GM18867 (cell line): ENCODE results near the gene ANKRD10.
"Not testable (repeated sequence)": the region's sequence is repeated elsewhere in the genome, so short reads cannot be mapped to it uniquely, and the experiment has no call there.

Source experiments
- ATAC-seq: cut with Tn5 transposase; IDR thresholded peaks from one replicate; pipeline ENCODE4 v1.9.1; 2021; ENCODE audit warnings: mild to moderate bottlenecking, moderate library complexity; ENCODE audit not compliant: unreplicated experiment

Gene ANKRD10

DNA sequence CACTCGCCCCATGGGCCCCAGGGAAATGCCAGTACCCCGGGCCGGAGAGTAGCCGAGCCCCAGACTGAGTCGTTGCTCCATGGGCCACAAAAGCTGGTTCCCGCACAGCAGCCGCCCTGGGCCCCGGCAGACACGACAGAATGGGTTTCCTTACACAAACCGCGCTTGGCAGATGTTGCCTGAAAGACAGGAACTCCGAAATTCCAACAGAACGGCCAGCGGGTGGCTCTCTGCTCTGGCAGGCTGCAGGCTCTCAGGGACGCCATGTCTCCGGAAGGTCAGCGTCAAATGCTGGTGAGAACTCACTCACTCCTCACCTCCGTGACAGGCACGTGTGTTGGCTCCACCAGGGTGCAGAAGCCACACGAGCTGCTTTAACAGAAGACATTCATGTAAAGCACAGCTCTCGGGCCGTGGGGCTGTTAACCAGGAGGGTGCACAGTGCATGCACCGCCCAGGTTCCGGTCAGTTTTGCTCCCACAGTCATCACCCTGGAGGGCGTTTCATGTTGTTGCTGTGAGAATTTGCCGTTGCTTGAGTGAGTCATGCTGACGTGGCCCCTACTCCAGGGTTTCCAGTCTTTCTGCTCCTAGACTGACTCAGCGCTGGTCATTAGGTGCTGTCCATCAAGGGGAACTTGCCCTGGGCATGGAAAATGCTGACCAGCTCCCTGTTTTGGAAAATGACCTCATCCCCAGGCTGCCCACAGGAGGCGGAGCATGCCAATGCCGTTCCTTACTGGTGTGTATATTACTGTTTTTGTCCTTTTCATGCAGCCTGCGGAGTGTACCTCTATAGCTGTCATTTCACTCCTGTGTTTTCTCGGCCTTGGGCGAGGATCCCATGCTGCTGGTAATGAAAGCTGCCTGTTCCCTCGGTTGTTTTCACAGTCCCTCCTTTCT lies 44.8 kb downstream of the ANKRD10 start:
- no peak for ATAC-seq

DNA sequence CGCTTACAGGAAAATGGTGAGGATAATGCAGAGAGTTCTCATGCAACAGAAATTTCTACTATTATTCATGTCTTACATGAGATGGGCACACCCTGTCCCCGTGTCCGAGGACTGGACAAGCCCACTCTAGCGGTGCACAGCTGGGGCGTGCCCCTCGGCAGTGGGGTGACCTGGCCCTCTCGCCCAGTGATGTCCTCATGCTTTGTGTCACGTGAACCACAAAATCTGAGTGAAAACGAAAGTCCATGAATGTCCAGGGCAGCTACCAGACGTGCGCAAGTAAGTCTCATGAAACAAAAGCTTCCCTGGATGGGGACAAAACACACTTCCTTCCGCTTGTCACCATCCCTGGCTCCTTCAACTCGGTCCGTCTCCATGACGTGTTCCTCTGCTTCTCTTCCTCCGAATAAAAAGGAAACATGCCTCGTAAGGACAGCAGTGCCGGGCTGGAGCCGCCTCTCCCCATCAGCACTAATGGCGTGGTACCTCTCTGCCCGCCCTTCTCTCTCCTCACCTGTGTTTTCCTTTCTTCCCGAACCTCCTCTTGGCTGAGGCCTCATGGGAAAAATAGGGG lies 45.6 kb downstream of the ANKRD10 start:
- no peak for ATAC-seq

DNA sequence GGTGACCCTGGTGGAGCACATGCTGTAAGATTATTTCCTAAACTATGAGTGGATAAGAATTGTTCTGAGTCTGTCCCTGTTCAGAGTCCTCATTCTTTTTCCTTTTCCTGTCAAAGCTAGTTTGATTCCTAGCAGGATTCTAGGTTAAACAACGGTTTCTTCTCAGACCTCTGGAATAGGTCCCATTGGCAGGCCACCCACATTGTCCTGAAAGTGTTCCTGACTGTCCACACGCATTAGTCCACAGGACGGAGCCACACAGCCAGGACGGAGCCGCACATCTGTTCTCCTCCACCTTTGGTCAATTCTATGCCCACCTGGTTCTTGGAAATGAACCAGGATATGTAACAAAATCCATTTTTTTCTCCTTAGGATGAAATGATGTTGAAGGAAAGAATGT lies 46.1 kb downstream of the ANKRD10 start:
- ATAC-seq = no peak

DNA sequence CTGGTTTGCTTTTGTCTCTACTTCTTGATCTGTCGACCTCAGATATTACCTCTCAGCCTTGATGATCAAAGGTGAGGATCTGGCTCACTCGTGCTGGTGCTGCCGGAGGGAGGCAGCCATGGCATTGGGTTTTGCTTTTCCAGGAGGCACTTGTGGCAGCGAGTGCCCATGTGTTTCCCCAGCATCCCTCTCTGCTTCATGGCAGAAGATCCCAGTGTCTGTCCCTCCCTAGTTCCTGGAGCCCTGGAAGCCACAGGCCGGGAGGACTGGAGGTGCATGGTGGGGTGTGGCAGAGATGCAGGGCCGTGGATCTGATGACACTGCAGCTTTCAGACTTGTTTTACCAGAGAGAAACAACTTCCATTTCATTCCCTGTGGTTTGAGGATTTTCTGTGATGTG lies 47.5 kb downstream of the ANKRD10 start:
- ATAC-seq = no peak

DNA sequence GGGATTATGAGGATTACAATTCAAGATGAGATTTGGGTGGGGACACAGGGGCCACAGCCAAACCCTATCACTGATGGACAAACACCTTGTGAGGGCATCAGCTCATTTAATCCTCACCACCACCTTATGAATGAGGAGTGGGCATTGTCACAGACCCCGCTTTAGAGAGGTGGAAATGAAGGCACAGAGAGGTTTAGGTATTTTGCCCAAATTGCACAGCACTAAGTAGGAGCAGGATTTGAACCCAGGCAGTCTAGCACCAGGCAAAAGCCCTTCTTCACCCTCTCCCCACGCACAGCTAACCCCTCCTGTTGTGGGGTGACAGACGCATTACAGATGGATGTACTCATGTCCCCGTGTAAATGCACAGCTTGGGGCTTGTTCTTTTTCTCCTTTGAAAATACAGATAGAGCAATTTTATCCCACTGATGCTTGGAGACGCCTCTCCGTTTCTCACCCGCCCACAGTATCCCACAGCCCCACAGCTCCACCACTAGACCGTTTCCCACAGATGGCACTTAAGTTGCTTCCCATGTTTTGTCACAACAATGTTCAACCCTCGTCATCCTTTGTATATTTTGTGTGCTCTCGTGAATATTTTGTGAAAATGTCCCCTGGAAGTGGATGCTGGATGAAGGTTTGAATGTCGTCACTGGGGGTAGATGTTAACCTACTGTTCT lies 48.2 kb downstream of the ANKRD10 start:
- no peak for ATAC-seq

DNA sequence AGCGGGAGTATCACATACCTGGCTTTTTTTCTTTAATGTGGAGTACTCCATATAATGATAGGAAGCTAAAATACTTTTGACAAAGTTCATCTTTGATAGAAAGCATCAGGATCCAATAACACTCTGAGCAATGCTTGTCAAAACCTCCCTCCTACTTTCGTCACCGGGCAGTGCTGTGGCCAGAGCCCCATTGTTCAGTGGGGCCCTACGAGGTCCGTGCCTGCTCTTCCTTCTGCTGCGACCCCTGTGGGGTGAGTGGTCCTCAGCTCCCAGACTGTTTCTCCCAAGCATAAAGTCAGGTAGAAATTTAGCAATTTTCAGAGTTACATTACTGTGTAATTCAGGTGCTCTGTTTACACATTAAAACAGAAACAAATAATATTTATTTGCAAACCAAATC lies 51.2 kb downstream of the ANKRD10 start:
- ATAC-seq = no peak

DNA sequence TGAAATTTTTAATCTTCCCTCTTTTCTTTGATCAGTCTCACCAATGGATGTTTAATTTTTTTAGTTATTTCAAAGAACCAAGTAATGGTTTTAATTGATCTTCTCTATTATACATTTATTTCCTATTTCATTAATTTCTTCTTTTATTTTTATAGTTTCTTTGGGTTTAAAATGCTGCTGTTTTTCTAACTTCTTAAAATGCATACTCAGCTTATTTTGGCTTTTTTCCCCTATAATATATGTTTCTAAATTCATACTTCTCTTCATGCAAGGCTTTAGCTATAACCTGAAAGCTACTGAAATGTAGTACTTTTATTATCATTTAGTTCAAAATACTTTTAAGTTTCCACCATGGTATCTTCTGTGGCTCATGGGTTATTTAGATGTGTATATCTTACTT lies 53.9 kb downstream of the ANKRD10 start:
- ATAC-seq = no peak

DNA sequence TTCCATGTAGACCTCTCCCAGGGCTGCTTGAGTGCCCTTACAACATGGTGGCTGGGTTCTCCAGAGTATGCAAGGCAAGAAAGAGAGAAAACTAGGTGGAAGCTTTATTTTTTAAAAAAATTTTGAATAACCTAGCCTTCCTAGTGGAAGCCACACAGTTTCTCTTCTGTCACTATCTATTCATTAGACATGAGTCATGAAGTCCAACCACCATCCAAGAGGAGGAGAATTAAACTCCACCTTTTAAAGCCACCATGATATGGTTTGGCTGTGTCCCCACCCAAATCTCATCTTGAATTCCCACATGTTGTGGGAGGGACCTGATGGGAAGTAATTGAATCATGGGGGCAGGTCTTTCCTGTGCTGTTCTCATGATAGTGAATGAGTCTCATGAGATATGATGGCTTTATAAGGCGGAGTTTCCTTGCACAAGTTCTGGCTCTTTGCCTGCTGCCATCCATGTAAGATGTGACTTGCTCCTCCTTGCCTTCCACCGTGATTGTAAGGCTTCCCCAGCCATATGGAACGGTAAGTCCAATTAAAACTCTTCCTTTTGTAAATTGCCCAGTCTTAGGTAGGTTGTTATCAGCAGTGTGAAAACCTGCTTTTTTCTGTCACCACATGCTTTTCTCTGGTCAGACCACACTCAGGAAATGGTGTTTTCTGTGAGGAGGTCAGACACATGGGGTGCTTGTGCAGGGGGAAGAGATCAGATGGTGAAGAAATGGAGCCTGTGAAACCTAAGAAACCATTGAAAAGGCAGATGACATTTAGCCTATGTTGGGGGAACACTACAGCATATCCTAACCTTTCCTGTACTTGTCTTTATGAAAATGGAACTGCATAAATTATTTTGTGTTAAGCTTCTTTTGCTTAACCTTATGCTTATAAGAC lies 57.7 kb downstream of the ANKRD10 start:
- peak; percentile 83 for ATAC-seq

DNA sequence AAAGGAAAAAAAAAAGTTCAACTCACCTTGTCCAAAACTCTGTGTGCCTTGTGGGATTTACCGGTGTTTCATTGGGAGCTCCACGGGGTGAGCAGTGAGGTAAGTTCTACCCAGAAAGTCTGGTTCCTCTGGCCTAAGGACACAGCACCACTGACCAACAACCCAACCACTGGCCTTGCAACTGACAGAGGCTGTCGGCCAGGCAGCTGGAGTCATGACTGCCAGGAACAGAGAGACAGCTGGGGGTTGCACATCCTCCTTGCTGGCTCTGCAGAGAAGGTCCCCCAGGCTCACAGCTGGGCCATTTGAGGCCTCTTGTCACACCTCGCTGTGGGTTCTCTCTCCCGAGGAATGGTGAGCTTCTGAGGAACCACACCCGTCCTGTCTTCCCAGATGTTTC lies 59.5 kb downstream of the ANKRD10 start:
- peak; percentile 53 for ATAC-seq

DNA sequence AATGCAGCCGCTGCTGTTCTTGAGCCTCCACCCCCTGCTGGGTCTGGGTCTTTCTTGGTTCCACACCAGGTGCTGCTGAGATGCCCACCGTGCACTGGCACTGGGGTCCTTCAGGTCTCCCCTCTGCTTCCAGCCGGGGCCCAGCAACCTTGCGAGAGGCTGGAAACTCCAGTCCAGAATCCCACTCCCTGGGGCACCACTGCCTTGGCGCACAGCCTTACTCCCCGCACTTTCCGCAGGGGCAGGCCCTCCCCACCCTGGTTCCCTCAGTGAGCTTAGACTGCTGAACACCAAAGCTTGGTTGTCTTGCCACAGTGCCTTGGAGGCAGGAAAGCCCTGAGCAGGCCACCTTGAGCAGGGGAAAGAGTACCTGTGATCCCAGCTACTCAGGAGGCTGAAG lies 60.0 kb downstream of the ANKRD10 start:
- ATAC-seq = no peak

DNA sequence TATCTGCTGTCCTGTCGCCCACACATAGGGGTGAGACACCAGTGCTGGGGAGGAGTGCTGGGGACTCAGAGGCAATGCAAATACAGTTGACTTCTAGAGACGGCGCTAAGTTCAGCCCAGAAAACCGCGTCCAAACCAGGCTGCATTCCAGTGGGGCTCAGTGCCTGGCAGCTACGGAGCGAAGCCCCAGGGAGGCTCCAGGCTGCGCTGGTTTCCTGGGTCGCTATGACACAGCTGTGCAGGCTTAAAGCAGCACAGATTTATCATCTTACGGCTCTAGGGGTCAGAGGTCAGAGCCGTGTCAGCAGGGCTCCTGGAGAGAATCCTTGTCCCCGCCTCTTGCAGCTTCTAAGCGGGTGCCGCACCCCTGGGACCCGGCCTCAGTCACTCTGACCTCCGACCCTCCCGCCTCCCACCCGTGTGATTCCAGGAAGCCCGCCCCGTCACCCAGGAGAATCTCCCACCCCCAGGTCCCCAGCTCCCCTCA lies 61.6 kb downstream of the ANKRD10 start:
- no peak for ATAC-seq

DNA sequence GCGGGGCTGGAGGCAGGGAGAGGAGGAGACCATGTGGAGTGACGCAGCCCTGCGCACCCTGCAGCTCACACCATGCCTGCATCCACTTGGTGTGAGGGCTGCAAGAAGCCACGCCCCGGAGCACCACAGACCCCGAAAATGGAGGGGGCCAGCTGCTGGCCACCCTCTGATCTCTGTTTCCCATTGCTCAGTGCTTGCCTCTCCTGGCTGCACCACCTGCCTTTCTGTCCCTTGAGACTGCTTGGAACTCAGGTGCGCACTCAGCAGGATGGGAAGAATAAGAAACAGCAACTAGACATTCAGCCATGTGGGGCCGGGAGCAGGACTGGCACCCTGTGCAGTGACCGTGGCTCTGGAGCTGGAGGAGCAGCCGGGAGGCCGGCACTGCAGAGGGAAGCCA lies 64.0 kb downstream of the ANKRD10 start:
- no peak for ATAC-seq

DNA sequence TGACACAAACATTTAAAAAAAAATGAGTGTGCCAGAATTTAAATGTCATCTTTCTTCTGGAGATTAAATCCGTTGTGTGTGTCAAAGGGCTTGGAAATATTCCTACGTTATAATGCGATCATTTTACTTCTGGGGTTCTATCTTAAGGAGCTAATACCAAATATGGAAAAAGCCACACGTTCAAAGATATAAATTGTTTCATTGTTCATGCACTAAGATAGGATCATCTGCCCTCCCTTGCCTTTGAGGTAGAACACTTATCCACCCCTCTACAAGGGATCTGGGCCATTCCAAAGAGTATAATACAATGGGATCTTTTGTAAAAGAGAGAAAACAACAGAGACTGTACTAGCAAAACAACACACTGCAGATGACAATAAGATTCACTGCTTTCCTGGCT lies 64.9 kb downstream of the ANKRD10 start:
- no peak for ATAC-seq

DNA sequence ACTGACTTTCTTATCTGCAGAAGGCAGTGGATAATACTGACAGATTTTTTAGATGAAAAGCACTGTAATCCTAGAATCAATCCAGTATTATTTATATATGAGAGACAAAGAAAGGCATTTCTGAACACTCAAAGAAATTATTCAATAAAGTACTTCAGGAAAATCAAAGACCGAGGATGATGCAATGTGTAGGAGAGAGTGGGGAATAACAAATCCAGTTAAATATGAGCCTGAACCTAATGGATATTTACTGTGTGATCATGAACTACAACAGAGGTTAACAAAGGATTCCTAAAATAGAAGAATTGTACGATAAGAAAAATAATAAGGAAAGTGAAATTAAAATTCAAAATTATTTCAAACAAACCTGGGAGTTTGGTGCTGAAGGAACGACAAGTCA lies 69.3 kb downstream of the ANKRD10 start:
- no peak for ATAC-seq

DNA sequence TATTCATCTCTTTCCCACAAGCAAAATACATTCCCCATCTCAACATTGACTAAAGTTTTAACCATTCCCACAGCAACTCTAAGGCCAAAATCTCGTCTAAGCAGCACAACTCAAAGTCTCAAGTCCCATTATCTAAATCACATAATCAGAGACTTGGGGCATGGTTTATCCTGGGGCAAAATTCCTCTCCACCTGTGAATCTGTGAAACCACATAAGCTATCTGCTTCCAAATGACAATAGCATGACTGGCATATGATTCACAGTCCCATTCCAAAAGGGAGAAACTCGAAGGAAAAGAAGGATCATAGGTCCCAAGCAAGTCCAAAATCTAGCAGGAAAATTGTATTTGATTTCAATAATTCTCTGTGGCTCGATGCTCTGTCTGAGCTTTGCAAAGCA lies 73.0 kb downstream of the ANKRD10 start:
- ATAC-seq = no peak

DNA sequence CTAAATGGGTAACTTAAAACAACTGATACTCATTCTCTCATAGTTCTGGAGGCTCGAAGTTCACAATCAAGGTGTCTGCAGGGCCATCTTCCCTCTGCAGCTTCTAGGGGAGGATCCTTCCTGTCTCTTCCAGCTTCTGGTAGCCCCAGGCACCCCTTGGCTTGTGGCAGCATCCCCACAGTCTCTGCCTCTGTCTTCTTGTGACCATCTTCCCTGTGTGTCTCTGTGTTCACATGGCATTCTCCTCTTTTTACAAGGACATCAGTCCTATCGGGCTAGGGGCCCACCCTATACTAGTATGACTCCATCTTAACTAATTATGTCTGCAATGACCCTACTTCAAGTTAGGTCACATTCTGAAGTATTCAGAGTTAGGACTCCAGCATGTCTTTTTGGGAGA lies 73.5 kb downstream of the ANKRD10 start:
- ATAC-seq = no peak

DNA sequence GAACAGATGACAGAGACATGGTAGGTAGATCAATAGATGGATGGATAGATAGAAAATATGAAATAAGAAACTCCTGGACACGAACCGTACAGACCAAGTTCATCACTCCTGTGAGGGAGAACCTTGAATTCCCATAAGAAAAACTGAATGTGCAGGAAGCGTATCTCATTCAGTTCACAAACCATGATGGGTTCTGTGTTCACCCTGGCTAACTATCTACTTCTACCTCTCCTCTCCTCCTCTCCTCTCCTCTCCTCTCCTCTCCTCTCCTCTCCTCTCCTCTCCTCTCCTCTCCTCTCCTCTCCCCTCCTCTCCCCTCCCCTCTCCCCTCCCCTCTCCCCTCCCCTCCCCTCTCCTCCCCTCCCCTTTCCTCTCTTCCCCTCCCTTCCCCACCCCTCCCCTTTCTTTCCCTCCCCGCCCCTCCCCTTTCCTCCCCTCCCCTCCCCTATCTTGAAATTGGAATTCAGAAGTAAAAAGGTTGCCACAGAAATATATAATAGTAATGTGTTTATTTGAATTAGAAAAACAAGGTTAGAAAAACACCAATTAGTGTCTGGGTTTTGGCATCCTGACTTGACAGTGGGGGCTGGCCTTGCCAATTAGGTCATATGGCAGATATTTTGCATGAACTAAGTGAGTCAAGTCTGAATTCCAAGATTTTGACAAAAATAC lies 75.9 kb downstream of the ANKRD10 start:
- no peak for ATAC-seq

DNA sequence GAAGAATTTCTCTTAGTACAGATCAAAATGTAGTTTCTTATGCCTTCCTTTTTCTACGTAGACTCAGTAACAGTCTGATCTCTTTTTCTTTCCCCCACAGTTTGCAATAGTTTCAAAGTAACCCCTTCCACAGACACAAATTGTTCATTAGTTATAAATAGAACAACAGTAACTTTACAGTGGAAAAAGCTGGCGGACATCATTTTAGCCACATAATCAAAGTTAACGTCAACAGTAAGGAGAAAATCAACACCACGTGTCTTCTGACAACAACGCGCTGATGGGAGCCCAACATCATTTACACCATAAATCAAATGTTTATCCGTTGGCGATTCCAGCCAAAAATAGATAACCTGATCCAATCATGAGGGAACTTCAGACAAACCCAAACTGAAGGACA lies 76.8 kb downstream of the ANKRD10 start:
- no peak for ATAC-seq

DNA sequence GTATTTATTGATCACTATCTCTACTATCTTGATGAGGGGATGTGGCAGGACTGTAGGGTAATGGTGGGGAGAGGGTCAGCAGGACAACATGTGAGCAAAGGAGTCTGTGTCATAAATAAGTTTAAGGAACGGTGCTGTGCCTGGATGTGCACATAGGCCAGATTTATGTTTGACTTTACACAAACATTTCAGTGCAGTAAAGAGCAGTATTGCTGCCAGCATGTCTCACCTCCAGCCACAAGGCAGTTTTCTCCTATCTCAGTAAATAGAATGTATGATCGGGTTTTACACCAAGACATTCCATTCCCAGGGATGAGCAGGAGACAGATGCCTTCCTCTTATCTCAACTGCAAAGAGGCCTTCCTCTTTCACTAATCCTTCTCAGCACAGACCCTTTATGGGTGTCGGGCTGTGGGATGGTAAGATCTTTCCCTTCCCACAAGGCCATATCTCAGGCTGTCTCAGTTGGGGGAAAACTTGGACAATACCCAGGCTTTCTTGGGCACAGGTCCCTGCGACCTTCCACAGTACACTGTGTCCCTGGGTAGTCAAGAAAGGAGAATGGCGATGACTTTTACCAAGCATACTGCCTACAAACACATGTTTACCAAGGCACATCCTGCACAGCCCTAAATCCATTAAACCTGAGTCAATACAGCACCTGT lies 77.3 kb downstream of the ANKRD10 start:
- not testable (repeated sequence) for ATAC-seq

DNA sequence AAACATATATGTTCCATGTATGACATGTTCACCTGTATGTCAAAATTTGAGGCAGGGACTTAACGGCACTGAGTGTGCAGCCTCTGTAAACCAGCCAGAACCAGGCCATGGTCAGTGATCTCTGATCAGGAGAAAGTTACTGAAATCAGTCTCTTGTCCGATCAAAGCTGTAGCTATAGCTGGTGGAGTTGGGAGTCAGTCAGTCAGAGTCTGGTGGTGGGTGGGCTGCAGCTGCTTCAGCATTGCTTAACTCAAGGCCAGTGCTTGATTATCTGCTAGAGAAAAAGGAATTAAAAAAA lies 78.3 kb downstream of the ANKRD10 start:
- ATAC-seq = no peak
